Measurements from ENCODE around the gene FBXL15. TPM values are rescaled to one million over a fixed set of nuclear protein-coding genes. Genes with fewer than 3 reads are reported as not detected.

Gene FBXL15
- total and polyA plus RNA-seq, 2 of the 13 experiments (the other 11 are each of a cell fraction or from before 2014, with no cell fraction given): 4.3 to 8.3 TPM

DNA sequence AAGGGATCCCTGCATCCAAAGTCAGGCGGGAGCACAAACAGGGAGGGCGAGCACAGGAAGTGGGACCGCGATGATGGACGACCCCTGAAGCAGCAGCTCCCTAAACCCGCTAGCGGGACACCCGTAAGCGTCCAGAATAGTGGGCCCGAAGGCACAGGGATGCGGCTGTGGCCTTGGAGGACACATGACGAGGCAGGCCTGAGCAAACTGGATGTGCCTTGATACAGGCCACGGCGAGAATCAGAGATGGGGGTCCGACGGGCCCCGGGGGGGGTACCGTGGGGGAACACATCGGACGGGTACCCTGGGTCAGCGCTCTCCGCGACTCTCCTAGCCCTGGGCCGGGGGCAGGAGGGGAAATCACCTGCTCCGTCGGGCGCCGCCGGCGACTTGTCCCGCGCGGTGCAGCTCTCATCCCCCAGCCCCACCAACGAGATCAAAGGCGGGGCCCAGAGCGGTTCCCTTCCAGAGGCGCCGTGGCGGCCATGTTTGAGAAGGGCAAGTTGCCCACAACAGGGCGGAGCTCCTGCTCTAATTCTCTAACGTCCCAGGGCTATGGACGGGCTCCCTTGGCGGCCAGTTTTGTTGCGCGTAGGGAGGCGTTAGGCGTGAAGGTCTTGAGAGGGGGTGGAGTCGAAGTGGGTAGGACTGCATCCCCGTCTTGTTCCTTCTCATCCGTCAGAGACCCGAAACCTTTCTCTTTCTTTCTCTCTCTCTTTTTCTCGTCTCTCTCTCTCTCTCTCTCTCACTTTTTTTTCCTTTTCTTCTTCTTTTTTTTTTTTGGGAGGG, 11.7 kb downstream of the FBXL15 start, which contains the start of gene CUEDC2 (continued):
- TF ChIP-seq THAP9 (CRISPR knock-in tag; IDR thresholded peaks at IDR 0.05; ENCODE audit: borderline replicate concordance): peak; percentile 95
- TF ChIP-seq TCF12 (IDR thresholded peaks at IDR 0.05): no peak
- TF ChIP-seq TCF12 (CRISPR knock-in tag; IDR thresholded peaks at IDR 0.05): no peak
- TF ChIP-seq KMT2B (CRISPR knock-in tag; IDR thresholded peaks at IDR 0.05): peak; percentile 84
- TF ChIP-seq, protein P1, sequence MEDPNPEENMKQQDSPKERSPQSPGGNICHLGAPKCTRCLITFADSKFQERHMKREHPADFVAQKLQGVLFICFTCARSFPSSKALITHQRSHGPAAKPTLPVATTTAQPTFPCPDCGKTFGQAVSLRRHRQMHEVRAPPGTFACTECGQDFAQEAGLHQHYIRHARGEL (CRISPR knock-in tag; IDR thresholded peaks at IDR 0.05): no peak
- TF ChIP-seq ZNF766 (CRISPR knock-in tag; IDR thresholded peaks at IDR 0.05; ENCODE audit: borderline replicate concordance): no peak
- TF ChIP-seq, protein P2, sequence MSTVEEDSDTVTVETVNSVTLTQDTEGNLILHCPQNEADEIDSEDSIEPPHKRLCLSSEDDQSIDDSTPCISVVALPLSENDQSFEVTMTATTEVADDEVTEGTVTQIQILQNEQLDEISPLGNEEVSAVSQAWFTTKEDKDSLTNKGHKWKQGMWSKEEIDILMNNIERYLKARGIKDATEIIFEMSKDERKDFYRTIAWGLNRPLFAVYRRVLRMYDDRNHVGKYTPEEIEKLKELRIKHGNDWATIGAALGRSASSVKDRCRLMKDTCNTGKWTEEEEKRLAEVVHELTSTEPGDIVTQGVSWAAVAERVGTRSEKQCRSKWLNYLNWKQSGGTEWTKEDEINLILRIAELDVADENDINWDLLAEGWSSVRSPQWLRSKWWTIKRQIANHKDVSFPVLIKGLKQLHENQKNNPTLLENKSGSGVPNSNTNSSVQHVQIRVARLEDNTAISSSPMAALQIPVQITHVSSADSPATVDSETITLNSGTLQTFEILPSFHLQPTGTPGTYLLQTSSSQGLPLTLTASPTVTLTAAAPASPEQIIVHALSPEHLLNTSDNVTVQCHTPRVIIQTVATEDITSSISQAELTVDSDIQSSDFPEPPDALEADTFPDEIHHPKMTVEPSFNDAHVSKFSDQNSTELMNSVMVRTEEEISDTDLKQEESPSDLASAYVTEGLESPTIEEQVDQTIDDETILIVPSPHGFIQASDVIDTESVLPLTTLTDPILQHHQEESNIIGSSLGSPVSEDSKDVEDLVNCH (CRISPR knock-in tag; IDR thresholded peaks at IDR 0.05): no peak
- peak; percentile 91 for TF ChIP-seq PHF8 (CRISPR knock-in tag; IDR thresholded peaks at IDR 0.05)
- no peak for TF ChIP-seq ZNF260 (CRISPR knock-in tag; IDR thresholded peaks at IDR 0.05; ENCODE audit: borderline replicate concordance, low read depth)
- peak; percentile 70 for TF ChIP-seq MAX (IDR thresholded peaks at IDR 0.05)
- peak; percentile 94 for TF ChIP-seq GABPB1 (CRISPR knock-in tag; IDR thresholded peaks at IDR 0.05)
- peak; percentile 15; the same call in 1 of the 2 replicates for TF ChIP-seq ZNF263 (CRISPR knock-in tag; IDR thresholded peaks at IDR 0.05)
- peak; percentile 58; the same call in 1 of the 2 replicates for TF ChIP-seq NAIF1 (CRISPR knock-in tag; IDR thresholded peaks at IDR 0.05; ENCODE audit: borderline replicate concordance)
- no peak for TF ChIP-seq CERS6 (CRISPR knock-in tag; IDR thresholded peaks at IDR 0.05)
- peak; percentile 56; the same call in 1 of the 2 replicates for TF ChIP-seq ZNF614 (CRISPR knock-in tag; IDR thresholded peaks at IDR 0.05; ENCODE audit: borderline replicate concordance)
- no peak for TF ChIP-seq ZNF17 (CRISPR knock-in tag; IDR thresholded peaks at IDR 0.05)
- TF ChIP-seq ERF (CRISPR knock-in tag; IDR thresholded peaks at IDR 0.05): peak; percentile 63
- peak; percentile 51; the same call in 1 of the 2 replicates for TF ChIP-seq HNRNPL (IDR thresholded peaks at IDR 0.05; ENCODE audit: low read depth, low read length)
- TF ChIP-seq, protein P3, sequence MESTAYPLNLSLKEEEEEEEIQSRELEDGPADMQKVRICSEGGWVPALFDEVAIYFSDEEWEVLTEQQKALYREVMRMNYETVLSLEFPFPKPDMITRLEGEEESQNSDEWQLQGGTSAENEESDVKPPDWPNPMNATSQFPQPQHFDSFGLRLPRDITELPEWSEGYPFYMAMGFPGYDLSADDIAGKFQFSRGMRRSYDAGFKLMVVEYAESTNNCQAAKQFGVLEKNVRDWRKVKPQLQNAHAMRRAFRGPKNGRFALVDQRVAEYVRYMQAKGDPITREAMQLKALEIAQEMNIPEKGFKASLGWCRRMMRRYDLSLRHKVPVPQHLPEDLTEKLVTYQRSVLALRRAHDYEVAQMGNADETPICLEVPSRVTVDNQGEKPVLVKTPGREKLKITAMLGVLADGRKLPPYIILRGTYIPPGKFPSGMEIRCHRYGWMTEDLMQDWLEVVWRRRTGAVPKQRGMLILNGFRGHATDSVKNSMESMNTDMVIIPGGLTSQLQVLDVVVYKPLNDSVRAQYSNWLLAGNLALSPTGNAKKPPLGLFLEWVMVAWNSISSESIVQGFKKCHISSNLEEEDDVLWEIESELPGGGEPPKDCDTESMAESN (CRISPR knock-in tag; conservative IDR thresholded peaks at IDR 0.05): 0 out of 2 replicates have a peak, but pooled peaks have one; percentile 38
- peak in 1 of 2 experiments; percentile 88; a peak in 2 of 4 replicates for TF ChIP-seq KLF16 (CRISPR knock-in tag; IDR thresholded peaks at IDR 0.05)
- no peak for TF ChIP-seq ZNF660 (CRISPR knock-in tag; IDR thresholded peaks at IDR 0.05; ENCODE audit: borderline replicate concordance, low read depth)

All from HepG2 (cell line).